Left renal pelvis (tissue), 4 donors: ENCODE results near the gene HFE. TPM values are rescaled to one million over a fixed set of nuclear protein-coding genes. Genes with fewer than 3 reads are reported as not detected.

Experiments used
- DNase-seq, 4 donors: peaks; one replicate each; pipeline ENCODE4 v3.0.0-alpha.2; 2013; ENCODE audit warnings: low read depth in 4 of 4, low spot score in 3 of 4
- polyA plus RNA-seq, 4 donors: library from polyadenylated mRNA; unstranded; fragments of 120-200 nt; gene quantifications; one replicate each; pipeline ENCODE4 v1.2.1, GENCODE V29; 2013; ENCODE audit not compliant: insufficient read length in 4 of 4

HFE gene
- polyA plus RNA-seq, 4 donors, result 7.0 to 9.1 (median 8.8) TPM

DNA sequence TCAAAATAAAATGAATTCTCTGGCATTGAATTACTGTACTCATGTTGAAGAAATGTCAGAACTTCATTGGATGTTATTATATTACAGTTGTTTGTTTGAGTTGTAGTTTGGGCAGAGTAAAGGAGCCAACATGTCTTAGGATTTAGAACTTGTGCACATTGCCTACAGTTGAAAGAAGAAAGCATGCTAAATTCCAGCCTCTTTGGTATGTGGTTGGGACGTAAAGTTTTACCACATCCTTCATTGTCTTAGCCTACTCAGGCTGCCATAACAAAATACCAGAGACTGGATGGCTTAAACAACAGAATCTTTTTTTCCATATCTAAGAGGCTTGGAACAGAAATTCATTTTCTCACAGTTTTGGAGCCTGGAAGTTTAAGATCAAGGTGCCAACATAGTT is 42.4 kb downstream of the HFE start:
- DNase-seq, result no peak

DNA sequence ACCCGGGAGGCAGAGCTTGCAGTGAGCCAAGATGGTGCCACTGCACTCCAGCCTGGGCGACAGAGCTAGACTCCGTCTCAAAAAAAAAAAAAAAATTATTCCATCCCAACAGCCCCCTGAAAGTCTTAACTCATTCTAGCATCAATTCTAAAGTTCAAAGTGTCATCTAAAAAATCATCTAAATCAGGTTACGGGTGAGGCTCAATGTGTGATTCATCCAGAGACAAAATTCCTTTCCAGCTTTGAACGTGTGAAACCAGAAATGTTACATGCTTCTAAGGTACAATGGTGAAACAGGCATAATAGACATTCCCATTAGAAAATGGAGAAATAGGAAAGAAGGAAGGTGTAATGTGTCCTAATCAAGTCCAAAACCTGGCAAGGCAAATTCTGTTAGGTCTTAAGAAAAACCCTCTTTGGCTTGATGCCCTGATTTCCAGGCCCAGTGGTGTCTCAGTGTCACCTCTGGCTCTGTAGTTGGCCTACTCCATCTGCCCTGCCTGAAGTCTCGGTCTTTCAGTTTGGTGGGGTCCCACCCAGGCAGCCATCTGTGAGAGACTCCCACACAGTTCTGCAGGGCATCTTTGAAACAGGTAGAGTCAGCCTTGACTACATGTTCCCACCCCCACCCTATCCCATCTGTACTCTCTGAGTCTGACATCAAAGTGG is 43.5 kb downstream of the HFE start:
- DNase-seq, result no peak

DNA sequence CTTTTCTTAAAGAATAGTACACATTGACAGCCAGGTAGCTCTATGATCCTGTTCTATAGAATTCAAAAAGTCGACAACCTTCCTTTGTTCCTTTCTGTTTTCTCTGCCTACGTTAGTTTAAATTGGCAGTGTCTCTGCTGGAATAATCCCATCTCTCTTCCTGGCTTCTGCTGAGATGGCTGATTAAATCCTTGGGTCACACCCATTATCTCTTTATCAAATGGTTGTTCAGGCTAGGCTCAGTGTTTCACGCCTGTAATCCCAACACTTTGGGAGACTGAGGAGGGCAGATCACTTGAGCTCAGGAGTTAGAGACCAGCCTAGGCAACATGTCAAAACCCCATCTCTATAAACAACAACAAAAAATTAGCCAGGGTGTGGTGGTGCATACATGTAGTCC is 44.4 kb downstream of the HFE start:
- no peak for DNase-seq

DNA sequence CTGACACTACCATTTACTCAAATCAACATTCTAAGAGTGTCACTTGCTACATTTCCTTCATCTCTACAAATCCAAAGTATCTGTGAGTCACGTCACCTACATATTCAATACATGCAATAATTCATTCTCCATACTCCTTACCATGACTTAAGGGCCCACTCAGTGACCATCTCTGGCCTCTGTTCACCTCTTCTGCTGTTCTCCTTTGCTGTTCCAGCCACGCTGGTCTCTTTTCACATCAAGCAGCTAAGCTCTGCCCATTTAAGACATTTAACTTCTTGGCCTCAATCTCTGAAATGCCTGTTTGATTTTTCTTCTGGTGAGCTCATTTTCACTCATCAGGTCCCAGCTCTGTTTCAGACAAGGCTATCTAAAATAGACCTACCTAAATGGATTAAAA is 46.5 kb downstream of the HFE start:
- no peak for DNase-seq

DNA sequence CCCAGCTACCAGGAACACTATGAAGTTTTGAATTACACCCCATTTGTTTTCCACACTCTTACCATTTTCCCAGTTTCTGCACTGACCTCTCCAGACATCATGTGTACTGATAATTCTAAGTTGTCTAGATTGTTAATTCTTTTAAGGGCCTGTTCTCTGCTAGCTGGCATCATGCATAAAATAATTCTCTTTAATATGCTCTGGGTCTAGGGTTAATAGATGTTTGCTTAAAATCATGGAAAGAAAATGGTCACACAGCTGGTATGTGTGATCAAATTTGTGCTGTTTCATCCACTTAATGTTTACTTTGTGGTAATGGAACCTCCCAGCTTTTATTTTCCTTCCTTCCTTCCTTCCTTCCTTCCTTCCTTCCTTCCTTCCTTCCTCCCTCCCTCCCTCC is 49.1 kb downstream of the HFE start:
- no peak for DNase-seq

DNA sequence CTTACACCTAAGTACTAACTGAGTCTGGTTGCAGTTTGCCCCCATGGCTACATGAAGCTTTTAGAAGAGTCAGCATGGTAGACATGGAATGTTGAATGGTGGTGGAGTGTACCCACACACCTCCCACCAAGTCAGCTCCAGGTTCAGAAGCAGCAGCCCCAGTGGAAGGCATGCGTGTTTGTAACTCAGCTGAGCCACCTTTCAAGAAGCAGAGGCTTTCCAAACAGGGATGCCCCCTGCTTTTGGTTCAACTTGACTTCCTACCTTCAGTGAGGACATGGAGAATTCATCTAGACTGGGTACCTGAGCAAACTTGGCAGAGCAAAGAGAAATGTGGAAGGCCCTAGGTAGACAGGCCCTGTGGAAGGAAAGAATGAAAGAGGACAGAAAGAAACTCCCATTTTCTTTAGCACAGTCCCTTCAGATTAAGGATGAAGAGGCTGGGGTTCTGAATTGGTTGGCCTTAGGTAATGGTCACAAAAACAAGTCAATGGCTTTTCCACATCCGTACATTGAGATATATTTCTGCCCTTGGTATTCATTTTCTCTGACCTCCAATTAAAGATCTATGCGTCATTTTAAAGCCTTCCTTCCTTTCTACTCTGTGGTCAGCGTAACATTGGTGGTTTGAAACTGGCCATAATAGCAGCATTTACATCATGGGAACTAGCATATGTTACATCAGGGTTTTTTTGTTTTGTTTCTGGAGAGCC is 53.2 kb downstream of the HFE start:
- DNase-seq, result no peak

DNA sequence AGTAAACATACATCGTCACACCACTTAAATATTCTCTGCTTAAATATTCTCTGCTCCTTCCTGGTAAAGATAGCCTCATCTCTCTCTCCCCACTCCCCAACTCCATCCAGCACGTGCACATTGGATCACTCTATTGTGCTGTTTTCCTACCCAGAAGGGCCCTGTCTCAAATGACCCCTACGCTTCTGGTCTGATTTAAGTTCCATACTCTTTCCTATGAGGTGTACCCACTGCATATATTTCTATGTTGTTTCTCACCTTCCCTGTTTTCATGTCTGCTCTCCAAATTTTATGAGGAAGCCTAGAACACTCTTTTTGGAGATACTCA is 53.7 kb downstream of the HFE start:
- DNase-seq, result no peak

DNA sequence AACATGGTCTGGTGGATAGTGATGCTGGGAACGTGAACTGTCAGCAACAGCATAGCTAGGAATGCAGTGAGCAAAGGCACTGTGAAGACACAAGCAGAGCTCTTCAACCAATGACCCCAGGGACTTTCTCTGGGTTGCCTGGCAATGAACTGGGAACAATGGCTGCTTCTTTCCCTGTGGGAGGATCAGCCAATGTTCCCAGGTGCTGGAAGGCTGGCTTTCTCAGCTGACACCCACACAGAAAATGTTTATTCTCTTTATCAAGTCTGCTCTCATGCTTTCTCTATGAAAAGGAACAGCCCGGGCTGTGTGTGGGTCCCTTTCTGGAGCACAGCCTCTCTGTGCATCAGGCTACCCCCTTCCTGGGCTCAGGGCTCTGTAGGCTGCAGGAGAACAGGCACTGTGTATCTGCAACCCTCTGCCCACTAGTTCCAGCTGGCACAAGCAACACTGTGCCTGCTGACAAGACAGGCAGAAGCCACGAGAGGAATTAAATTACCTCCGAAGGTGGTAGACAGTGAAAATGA is 54.2 kb downstream of the HFE start:
- DNase-seq, result no peak

DNA sequence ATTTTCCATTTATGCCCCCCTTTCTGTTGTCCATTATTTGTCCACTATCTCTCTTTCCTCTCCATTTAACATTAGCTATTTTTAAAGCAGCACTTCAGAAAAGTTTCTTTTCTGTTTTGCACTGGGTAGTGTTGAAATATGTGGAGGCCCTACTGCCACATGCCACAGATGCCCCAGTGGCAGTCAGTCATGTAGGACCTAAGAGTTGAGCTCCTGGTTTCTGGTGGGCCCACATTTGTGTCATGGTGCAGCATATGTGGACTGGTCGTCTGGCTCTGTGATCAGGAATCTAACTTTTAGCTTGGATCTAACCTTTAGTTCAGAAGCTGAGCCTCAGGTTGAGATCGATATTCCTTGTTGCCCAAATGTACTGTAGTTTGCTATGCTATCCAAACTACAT is 54.8 kb downstream of the HFE start:
- no peak for DNase-seq

Other genes with a start within 250 kb of the HFE start
- gene SLC17A3, start 213.2 kb upstream of the HFE start, polyA plus RNA-seq, result under 1 TPM in 3 of 4 donors, not detected in 1; 0.29 to 0.93 (median 0.89) TPM
- gene SLC17A2, start 156.7 kb upstream of the HFE start, polyA plus RNA-seq, result under 1 TPM; 0.30 to 0.72 (median 0.50) TPM
- 10 to 100 TPM in 3 of 4 donors, 1 to 10 TPM in 1; 7.6 to 11.8 (median 10.4) TPM for gene TRIM38, start 124.6 kb upstream of the HFE start, polyA plus RNA-seq